Coronary artery (tissue), 2 donors: ENCODE results near the gene DIP2C.
A peak's percentile ranks its signal among the peaks of the same experiment; 100 is the strongest.

Experiments
- DNase-seq: peaks from one replicate; pipeline ENCODE4 v3.0.0-alpha.2; 2017; ENCODE audit warnings: low spot score
- H3K27ac ChIP-seq, 2 donors: fragments of 200-600 bp; sonication (generic); one replicate each; pipeline ENCODE4 v1.5.1; 2016 to 2019
- H3K4me3 ChIP-seq: fragments of 200-600 bp; sonication (generic); 2 replicates; pipeline ENCODE4 v1.5.1; 2016; ENCODE audit warnings: mild to moderate bottlenecking, moderate library complexity
- TF ChIP-seq, protein P1 (sequence below): fragments of 200-600 bp; sonication (generic); IDR thresholded peaks from one replicate; pipeline ENCODE4 v1.5.1; 2019; ENCODE audit warnings: antibody characterized with exemption

The DIP2C gene

DNA sequence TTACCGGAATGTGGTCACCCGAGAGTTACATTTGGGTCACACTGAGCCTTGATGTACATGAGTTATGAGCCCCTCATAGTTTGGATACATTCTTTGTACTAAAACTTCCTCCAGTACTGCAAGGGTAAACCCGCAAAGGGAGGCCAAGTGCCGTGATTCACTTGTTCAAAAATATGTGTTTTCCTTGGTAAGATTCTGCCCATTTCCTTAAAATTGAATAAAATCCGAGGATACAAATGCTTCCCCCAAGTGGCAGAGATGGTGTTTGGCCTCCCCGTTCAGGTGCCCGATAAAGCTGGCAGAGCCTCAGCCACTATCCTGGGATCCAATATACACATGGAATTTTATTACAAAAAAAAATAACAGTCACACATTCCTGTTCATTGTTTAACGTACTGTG, 268.3 kb downstream of the DIP2C start:
- H3K4me3 ChIP-seq: peak overlapping the region; percentile 30
- DNase-seq: no peak

DNA sequence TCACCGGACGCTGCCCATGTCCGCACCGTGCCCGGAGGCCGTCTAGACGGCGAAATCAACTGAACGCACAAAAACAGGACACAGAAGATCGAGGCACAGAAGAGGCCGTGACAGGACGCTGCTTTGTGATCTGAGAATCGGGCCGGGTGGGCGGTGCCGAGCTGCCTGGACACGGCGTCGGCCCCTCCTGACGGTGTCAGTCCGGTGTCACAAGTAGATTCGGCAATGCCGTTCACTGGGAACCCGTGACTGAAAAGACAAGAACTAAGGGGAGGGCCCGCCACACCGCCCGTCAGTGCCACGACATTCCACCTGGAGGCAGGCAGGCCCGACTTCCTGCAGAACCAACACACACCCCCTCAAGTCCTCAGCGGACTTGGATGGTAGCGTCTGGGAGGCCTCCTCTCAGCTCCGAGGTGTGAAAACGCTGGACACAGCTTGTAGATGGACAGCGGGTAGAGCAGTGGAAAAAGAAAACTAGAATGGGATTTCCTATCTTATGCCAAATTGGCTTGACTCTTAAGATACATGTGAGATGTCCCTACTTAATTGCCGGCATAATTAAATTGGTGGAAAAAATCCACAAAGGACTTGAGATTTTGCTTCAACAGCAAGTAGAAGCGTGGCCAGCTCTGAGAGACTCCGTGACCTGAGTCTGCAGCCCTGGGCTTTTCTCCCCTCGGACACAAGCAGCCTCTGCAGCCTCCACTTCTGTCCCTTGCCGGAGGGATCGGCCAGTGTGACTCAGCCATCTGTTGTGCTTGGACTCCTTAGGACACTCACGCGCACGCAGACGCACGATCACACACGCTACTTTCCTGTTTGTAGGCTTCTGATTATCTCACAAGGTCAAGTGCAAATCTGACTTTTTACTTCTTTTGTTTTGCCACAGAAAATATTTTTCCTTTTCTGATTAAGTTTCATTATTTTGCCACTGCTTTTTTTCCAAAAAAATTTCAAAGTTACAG, 269.0 kb downstream of the DIP2C start:
- TF ChIP-seq, protein P1, sequence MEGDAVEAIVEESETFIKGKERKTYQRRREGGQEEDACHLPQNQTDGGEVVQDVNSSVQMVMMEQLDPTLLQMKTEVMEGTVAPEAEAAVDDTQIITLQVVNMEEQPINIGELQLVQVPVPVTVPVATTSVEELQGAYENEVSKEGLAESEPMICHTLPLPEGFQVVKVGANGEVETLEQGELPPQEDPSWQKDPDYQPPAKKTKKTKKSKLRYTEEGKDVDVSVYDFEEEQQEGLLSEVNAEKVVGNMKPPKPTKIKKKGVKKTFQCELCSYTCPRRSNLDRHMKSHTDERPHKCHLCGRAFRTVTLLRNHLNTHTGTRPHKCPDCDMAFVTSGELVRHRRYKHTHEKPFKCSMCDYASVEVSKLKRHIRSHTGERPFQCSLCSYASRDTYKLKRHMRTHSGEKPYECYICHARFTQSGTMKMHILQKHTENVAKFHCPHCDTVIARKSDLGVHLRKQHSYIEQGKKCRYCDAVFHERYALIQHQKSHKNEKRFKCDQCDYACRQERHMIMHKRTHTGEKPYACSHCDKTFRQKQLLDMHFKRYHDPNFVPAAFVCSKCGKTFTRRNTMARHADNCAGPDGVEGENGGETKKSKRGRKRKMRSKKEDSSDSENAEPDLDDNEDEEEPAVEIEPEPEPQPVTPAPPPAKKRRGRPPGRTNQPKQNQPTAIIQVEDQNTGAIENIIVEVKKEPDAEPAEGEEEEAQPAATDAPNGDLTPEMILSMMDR: no peak
- H3K27ac ChIP-seq: peak overlapping the region; percentile 16 to 67
- DNase-seq: peak; percentile 82
- H3K4me3 ChIP-seq: peak overlapping the region; percentile 30

More for the DNA sequence above, 268.3 kb downstream of the DIP2C start:
- TF ChIP-seq, protein P1: no peak
- H3K27ac ChIP-seq: peak overlapping the region in 1 of 2 donors; percentile 58

DNA sequence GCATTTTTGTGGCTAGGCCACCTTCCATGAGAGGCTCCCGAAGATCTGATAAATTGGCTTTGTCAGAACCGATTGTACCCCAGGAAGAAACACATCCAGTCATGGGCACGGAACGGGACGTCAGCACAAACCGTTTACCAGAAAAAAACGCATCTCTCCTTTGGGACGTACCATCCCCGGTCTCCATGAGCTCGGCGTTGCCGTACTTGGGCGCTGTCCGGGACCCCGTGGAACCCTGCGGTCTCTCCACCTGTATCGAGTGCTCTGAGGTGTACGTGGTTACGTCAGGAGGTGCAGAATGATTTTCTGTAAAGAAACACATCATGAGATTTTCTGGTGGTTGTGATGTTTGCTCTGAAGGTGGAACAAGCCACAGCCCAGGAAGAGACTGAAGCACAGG, 270.6 kb downstream of the DIP2C start:
- TF ChIP-seq, protein P1: no peak
- DNase-seq: no peak
- Histone ChIP-seq H3K4me3 (no peak overlapping the region), H3K27ac (no peak overlapping the region)

DNA sequence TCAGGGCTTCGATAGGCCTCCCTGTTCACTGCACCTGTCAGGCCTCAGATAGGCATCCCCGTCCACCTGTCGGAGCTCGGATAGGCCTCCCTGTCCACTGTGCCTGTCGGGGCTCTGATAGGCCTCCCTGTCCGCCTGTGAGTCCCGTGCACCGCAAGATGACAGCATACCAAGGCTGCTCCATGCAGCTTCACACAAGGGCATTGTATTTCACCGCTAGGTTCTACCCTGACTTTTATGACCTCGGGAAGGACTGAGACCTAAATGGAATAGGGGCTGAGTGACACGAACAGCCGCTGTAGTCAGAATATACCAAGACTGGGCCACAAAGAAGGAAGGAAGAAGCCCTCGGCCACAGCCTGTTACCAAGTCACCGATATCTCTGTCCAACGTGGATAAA, 271.2 kb downstream of the DIP2C start:
- TF ChIP-seq, protein P1: no peak
- no peak for DNase-seq
- no peak overlapping the region for H3K27ac ChIP-seq
- no peak overlapping the region for H3K4me3 ChIP-seq

DNA sequence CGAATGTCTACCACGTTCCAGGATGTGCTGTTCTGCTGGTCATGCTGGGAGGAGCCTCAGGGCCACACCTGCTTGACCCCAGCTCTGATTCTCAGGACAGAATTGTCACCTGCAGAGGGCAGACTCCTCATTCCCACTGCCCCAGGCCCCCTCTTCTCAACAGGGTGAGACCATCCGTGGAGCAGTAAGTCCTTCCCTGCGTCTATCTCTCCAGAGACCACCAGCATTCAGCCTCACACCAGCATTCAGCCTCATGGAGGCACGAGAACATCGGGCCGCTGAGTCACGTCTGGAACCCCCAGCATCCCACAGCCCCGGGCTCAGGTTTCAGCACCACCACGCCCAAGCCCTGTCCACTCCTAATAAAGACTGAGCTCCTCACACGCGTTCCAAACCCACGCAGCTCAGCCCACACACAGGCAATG, 273.4 kb downstream of the DIP2C start:
- TF ChIP-seq, protein P1: no peak
- no peak for DNase-seq
- H3K27ac ChIP-seq: no peak overlapping the region
- H3K4me3 ChIP-seq: no peak overlapping the region

DNA sequence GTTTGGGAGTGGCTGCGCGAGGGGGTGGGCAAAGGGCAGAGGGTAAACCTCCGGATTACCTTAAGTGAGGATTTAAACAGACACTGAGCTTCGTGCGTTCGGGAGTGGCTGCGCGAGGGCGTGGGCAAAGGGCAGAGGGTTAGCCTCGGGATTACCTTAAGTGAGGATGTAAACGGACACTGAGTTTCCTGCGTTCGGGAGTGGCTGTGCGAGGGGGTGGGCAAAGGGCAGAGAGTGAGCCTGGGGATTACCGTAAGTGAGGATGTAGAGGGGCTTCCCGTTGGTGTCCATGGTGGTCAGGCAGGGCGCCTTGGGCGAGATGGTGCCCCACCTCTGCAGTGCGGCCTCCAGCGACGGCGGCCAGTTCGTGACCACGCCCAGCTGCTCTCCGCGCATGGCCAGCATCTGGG, 275.8 kb downstream of the DIP2C start:
- DNase-seq: no peak
- H3K27ac ChIP-seq: no peak overlapping the region
- TF ChIP-seq, protein P1: no peak
- H3K4me3 ChIP-seq: no peak overlapping the region

DNA sequence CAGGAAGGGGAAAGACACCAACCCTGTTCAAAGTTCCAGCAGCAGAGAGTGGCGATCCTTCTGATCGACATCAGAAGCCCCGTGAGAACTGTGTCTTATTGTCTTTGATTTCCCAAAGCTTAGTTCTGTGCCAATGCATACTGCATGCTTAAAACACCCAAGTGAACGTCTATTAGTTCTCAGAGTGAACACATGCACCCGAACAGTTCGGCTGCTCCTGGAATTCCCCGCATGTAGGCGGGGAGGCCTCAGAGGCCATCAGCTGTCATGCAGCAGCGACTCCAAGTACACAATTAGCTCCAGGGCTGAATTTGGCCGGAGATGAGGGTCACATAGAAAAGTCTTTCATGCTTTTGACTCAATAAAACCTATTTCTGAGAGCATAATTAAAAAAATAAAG, 277.4 kb downstream of the DIP2C start:
- no peak for DNase-seq
- TF ChIP-seq, protein P1: no peak
- no peak overlapping the region for H3K4me3 ChIP-seq
- H3K27ac ChIP-seq: no peak overlapping the region
